HG03280 (cell line): ENCODE results near the gene SLC35G6.

Source experiments
- ATAC-seq: cut with Tn5 transposase; IDR thresholded peaks from one replicate; pipeline ENCODE4 v1.9.1; 2021; ENCODE audit warnings: mild to moderate bottlenecking, moderate library complexity; ENCODE audit not compliant: unreplicated experiment

The SLC35G6 gene

DNA sequence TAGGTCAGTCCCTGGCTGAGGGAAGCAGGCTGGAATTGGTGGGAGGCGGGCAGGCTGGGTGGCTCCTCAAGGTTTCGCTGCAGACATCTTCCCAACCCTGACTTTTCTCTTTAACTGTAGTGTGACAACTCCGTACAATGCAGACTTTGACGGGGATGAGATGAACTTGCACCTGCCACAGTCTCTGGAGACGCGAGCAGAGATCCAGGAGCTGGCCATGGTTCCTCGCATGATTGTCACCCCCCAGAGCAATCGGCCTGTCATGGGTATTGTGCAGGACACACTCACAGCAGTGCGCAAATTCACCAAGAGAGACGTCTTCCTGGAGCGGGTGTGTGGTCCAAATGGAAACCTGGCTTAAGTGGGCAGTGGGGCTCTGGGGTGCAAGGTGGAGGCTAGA is 17.9 kb downstream of the SLC35G6 start:
- no peak for ATAC-seq

DNA sequence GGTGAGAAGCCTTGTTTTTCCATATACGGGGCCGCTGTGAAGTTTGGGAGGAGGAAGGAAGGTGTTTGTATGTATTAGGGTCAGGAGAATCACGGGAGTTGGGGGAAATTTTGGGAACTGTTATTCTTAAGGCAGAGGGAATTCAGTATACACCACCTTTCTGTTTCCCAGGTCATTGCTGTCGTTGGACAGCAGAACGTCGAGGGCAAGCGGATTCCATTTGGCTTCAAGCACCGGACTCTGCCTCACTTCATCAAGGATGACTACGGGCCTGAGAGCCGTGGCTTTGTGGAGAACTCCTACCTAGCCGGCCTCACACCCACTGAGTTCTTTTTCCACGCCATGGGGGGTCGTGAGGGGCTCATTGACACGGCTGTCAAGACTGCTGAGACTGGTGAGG is 20.5 kb downstream of the SLC35G6 start:
- no peak for ATAC-seq

DNA sequence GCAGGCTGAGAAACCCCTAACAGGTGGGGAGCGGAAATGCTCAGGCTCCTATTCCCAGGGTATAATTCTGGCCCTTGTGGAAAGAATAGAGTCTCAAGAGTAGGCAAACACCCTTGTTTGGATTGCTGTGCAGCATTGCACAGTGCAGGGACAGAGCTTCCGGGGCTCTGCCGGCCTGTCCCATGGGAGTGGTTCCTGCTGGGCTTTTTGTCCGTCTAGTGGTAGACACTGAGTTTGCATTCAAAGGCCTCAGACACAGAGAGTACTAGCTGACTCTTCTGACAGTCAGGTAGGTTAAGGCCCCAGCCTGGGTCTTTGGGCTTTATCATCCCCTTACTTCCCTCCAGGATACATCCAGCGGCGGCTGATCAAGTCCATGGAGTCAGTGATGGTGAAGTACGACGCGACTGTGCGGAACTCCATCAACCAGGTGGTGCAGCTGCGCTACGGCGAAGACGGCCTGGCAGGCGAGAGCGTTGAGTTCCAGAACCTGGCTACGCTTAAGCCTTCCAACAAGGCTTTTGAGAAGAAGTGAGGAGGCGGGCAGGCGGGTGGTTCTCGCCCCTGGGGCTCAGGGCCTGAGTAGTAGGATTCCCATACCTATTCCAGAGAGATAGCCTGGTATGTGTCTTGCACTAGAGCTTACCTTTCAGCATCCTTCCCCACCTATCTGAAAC is 21.1 kb downstream of the SLC35G6 start:
- ATAC-seq: no peak

DNA sequence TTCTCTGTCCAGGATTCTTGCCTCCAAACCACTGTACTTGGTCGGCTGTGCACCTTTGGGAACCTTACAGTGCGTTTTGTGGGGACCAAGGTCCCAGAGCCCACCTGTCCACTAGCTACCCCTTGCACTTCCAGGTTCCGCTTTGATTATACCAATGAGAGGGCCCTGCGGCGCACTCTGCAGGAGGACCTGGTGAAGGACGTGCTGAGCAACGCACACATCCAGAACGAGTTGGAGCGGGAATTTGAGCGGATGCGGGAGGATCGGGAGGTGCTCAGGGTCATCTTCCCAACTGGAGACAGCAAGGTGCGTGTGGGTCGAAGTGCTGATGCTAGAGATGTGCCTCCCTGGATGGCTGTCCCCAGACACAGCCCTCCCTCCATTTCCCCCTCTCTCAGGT is 21.7 kb downstream of the SLC35G6 start:
- ATAC-seq: no peak

DNA sequence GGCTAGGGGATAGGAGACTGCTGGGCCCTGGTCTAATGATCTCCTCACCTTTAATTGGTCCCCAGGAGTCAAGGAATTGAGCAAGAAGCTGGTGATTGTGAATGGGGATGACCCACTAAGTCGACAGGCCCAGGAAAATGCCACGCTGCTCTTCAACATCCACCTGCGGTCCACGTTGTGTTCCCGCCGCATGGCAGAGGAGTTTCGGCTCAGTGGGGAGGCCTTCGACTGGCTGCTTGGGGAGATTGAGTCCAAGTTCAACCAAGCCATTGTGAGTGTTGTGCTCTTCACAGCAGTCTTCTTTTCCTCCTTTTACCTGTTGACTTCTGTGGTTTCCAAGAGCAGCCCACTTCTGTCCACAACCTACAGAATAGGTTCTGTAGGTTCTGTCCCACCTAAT is 22.3 kb downstream of the SLC35G6 start:
- no peak for ATAC-seq

DNA sequence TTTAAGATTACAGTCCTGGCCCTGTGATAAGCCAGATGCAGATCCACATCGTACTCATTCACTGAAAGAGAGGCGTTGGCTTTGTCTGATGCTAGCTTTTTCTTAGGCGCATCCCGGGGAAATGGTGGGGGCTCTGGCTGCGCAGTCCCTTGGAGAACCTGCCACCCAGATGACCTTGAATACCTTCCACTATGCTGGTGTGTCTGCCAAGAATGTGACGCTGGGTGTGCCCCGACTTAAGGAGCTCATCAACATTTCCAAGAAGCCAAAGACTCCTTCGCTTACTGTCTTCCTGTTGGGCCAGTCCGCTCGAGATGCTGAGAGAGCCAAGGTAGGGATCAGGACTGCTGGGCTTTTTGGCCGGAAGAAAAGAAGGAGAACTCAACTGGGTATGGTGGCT is 26.9 kb downstream of the SLC35G6 start:
- ATAC-seq: no peak

DNA sequence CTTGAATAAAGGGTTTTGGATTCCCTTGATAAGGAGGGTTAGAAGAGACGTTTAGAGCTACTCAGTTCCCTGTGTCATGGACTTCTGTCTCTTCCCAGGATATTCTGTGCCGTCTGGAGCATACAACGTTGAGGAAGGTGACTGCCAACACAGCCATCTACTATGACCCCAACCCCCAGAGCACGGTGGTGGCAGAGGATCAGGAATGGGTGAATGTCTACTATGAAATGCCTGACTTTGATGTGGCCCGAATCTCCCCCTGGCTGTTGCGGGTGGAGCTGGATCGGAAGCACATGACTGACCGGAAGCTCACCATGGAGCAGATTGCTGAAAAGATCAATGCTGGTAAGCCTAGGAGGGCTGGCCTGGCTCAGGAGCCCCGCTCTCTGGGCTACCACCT is 27.6 kb downstream of the SLC35G6 start:
- ATAC-seq: no peak

DNA sequence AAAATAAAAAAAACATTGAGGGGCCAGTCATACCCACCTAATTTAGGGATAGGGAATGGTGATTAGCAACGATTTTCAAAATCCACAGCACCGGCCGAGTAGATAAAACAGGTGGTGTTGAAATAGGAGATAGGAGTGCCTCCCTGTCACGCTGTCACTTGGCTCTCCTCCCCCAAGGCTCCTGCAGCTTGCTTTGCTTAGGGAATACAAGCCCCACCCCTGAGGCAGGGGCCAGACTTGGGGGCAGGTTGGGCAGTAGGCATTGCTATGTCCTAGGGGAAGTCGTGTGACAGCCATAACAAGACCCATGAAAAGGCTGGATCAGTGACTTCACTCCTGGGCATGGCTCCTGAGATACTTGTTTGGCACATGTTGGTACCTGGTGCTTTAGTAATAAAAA is 28.7 kb downstream of the SLC35G6 start:
- ATAC-seq: no peak

DNA sequence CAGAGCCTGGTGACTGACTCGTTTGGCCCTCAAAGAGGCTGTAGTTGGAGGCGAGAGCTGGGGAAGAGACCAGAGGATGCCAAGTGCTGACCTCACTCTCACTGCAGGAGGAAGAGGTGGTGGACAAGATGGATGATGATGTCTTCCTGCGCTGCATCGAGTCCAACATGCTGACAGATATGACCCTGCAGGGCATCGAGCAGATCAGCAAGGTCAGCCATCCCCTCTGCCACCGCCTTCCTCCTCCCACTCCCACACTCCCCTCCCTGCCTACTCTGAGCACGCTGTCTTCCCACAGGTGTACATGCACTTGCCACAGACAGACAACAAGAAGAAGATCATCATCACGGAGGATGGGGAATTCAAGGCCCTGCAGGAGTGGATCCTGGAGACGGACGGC is 29.9 kb downstream of the SLC35G6 start:
- no peak for ATAC-seq

DNA sequence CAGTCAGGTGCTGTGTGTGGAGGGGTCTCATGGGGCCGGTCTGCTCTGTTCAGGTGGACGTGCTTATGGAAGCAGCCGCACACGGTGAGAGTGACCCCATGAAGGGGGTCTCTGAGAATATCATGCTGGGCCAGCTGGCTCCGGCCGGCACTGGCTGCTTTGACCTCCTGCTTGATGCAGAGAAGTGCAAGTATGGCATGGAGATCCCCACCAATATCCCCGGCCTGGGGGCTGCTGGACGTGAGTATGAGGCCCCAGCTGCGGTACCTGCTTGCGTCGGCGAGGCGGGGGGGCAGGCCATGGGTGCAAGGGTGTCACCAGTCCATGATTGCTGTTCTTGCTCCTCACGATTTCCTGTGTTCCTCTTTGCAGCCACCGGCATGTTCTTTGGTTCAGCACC is 30.9 kb downstream of the SLC35G6 start:
- no peak for ATAC-seq

DNA sequence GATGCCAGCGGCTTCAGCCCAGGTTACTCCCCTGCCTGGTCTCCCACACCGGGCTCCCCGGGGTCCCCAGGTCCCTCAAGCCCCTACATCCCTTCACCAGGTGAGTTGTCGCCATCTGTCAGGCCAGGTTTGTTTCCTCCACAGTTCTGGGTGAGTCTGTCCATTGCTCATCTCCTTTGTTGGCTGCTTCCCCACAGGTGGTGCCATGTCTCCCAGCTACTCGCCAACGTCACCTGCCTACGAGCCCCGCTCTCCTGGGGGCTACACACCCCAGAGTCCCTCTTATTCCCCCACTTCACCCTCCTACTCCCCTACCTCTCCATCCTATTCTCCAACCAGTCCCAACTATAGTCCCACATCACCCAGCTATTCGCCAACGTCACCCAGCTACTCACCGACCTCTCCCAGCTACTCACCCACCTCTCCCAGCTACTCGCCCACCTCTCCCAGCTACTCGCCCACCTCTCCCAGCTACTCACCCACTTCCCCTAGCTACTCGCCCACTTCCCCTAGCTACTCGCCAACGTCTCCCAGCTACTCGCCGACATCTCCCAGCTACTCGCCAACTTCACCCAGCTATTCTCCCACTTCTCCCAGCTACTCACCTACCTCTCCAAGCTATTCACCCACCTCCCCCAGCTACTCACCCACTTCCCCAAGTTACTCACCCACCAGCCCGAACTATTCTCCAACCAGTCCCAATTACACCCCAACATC is 31.7 kb downstream of the SLC35G6 start:
- no peak for ATAC-seq

DNA sequence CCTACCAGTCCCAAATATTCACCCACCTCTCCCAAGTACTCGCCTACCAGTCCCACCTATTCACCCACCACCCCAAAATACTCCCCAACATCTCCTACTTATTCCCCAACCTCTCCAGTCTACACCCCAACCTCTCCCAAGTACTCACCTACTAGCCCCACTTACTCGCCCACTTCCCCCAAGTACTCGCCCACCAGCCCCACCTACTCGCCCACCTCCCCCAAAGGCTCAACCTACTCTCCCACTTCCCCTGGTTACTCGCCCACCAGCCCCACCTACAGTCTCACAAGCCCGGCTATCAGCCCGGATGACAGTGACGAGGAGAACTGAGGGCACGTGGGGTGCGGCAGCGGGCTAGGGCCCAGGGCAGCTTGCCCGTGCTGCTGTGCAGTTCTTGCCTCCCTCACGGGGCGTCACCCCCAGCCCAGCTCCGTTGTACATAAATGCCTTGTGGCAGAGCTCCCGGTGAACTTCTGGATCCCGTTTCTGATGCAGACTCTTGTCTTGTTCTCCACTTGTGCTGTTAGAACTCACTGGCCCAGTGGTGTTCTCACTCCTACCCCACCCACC is 32.7 kb downstream of the SLC35G6 start:
- no peak for ATAC-seq

DNA sequence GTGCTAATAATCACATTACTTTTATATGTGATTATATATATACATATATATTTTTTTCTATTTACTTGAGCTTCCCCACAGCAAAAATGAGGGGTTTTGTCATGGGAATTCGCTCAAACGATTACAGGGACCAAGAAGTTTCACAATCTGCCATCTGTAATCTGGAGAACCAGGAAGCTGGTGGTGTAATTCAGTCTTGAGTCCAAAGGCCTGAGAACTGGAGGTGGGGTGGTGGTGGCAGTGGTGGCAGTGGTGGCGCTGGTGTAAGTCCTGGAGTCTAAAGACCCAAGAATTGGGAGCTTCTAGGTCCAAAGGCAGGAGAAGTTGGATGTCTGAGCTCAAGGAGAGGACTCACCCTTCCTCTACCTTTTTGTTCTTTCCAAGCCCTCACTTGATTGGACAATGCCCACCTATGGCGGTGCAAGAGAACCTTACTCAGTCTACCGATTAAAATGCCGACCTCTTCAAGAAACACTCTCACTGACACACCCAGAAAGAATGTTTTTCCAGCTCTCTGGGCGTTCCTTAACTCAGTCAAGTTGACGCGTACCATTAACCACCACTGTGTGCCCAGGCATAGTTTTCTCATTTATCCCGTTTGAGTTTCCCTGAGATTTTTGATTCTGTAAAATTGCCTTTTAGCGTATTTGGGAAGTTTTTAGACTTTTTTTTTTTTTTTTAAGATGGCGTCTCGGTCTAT is 34.8 kb downstream of the SLC35G6 start:
- ATAC-seq: no peak

DNA sequence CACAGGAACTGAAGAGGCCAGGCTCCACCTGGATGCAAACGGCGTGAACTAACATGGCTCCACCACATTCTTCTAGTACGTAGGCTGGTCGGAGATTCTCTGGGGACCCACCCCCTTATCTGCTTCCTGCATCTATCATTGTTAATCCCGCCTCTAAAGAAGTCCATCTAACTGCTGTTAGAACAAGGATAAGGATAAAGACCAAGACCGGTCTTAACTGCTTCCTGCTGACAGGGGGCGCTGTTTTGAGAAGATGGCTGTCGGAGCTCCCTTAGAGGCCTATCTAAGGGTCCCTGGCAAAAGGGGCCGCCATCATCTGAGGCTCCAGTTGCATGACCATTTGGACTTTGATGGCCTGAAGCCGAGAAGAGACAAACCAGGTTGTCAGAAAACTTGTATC is 41.8 kb downstream of the SLC35G6 start:
- no peak for ATAC-seq

DNA sequence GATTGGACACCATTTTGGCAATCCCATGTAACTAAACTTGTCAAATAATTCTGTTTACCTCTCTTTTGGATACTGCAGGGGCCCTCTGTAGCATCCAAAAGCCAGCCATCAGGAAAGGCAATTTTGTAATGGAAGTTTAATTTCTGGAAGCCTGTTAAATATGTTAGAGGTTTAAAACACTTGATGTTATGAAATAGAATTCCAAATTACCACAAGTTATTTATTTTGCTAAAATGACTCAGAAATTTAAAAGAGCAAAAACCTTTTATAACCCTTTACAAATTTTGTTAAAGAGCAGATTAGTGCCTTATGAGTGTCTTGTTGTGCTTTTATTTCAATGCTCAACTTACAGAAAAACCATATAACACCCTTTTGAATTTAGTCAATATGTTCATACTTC is 47.6 kb downstream of the SLC35G6 start:
- ATAC-seq: no peak

DNA sequence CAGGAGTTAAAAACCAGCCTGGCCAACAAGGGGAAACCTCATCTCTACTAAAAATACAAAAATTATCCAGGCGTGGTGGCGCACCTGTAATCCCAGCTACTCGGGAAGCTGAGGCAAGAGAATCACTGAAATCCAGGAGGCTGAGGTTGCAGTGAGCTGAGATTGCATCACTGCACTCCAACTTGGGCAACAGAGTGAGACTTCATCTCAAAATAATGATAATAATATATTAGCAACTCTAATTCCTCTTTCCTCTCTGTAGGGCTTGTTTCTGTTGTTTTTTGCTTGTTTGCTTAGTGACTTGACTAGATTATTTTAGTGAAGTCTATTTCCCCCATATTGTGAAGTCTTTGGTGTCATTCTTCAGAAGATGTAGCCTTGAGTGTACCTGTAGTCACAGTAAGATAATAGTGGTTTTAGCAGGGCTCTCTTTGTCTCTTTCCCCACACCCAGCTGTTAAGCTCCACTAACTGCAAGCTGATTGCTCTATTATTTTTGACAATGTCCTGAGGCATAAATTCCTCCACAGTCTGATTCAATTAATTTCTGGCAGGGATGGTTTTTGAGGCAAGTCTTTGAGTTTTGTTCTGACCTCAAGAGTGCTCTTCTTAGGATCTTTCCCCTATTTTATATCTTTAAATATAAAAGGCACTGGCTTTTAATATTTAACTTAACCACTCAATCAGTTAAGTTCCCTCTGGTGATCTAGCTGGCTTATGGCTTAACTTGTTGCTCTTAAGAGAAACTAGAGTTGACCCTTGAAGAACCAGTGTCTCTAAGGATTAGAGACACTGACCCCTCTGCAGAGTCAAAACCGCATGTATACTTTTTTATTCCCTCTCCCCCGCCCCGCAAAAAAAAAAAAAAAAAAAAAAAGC is 49.0 kb downstream of the SLC35G6 start:
- no peak for ATAC-seq
